Germinal center (tissue), 1 donor: ENCODE results near the gene RNF31.

Experiments used
- DNase-seq: peaks from one replicate; pipeline ENCODE4 v3.0.0; 2012; ENCODE audit warnings: mixed read lengths, low spot score

The RNF31 gene

GRCh38 chr14:24116128-24116814 lies 31.0 kb upstream of the RNF31 start:
- DNase-seq, result no peak

DNA sequence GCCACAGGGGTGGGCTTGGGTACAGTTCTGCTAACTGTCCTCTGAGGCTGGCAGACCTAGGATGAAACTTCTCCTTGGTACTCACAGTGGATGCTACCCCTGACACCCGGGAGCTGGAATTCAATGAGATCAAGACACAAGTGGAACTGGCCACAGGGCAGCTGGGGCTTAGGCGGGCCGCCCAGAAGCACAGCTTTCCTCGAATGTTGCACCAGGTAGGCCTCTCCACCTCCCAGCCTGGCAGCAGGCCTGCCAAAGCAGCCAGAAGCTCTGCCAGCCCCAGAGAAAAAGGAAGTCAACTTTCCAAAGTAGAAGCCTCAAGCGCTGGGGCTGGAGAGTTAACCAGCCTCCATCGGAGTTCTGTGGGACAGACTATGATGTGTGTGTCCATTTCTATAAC lies 30.1 kb upstream of the RNF31 start:
- DNase-seq, result no peak

GRCh38 chr14:24119691-24120090 lies 27.6 kb upstream of the RNF31 start:
- no peak for DNase-seq

GRCh38 chr14:24121210-24121609 lies 26.1 kb upstream of the RNF31 start:
- no peak for DNase-seq

- DNase-seq, result no peak
These were observed 24.9 kb upstream of the RNF31 start for GRCh38 chr14:24122416-24122815.

DNA sequence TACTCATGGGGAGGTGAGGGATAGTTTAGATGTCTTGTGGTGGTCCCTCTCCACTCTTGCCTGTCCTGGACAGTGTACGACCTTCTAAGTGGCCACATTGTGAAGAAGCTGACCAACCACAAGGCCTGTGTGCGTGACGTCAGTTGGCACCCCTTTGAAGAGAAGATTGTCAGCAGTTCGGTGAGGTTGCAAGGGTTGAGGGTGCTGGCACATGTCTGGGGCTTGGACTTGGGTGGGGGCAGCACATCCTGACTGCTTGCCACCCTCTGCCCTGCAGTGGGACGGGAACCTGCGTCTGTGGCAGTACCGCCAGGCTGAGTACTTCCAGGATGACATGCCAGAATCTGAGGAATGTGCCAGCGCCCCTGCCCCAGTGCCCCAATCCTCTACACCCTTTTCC lies 24.4 kb upstream of the RNF31 start:
- no peak for DNase-seq

GRCh38 chr14:24123424-24124417 lies 23.6 kb upstream of the RNF31 start:
- DNase-seq, result no peak

DNA sequence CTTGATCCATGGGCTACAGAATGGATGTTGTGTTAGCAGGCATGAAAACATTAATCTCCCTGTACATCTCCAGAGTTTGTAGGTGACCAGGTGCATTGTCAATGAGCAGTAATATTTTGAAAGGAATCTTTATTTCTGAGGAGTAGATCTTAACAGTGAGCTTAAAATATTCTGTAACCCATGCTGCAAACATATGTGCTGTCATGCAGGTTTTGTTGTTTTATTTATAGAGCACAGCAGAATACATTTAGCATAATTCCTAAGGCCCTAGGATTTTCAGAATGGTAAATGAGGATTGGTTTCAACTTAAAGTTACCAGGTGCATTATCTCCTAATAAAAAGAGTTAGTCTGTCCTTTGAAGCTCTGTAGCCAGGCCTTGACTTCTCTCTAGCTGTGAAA lies 20.4 kb upstream of the RNF31 start:
- DNase-seq, result no peak

DNA sequence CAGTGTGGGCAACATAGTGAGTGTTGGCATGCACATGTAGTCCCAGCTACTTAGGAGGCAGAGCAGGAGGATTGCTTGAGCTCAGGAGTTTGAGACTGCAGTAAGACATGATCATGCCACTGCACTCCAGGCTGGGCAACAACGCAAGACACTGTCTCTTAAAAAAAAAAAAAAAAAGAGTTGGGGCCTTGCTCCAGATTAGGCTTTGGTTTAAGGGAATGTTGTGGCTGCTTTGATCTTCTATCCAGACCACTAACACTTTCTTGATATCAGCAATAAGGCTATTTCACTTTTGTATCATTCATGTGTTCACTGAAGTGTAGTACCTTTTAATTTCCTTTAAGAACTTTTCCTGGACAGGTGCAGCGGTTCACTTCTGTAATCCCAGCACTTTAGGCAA lies 19.6 kb upstream of the RNF31 start:
- no peak for DNase-seq

DNA sequence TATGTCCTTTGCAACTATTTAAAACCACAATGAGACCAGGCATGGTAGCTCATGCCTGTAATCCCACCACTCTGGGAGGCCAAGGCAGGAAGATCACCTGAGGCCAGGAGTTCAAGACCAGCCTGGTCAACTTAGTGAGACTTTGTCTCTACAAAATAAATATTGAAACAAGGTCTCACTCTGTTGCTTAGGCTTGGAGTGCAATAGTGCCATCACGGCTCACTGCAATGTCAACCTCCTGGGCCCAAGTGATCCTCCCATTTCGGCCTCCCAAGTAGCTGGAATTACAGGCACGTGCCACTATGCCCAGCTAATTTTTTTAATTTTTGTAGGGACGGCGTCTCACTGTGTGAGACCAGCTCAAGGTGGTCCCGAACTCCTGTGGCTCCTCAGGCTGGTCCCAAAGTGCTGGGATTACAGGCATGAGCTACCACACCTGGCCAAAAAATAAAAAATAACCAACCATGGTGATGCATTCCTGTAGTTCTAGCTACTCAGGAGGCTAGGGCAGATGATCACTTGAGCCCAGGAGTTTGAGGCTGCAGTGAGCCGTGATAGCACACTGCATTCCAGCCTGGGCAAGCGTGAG lies 17.8 kb upstream of the RNF31 start:
- no peak for DNase-seq

DNA sequence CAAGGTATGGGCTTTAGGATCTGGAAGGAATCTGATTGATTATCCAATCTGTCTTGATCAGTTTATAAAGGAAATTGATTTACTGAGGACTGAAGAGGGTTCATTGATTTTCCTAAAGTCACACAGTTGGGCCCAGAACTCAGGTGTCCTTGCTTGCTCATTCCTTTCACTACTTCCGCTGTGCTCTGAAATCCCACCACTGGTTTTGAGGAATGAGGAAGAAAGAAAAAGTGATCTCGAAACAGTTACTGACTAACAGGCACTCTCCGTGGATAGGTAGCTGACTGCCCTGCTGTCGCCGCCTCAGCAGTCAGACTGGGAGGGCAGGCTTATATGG lies 16.9 kb upstream of the RNF31 start, which contains the start of gene FITM1:
TSS of gene FITM1 (plus strand) at position 280 of the 337 bp plus-strand sequence. CDS start 905 bp downstream, outside the sequence.
- DNase-seq, result no peak

GRCh38 chr14:24130717-24131548 lies 16.4 kb upstream of the RNF31 start:
- DNase-seq, result no peak

- DNase-seq, result no peak
These were observed 15.7 kb upstream of the RNF31 start for GRCh38 chr14:24131549-24131966.

GRCh38 chr14:24132061-24132685 lies 15.1 kb upstream of the RNF31 start:
- no peak for DNase-seq

GRCh38 chr14:24132976-24133375 lies 14.3 kb upstream of the RNF31 start:
- DNase-seq, result no peak

DNA sequence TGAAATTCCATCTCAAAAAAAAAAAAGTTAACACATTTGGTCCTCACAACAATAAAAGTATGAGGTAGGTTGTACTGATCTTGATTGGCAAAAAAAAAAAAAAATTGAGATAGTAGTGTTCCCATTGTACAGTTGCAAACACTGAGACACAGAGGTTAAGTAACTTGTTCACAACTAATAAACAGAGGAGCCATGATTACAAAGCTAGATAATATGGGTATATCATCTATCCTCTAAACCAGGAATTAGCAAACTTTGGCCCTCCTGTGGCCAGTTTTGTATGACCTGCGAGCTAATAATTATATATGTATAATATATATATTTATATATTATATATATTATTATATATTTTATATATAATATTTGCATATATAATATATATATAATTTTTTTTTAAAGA lies 13.6 kb upstream of the RNF31 start:
- no peak for DNase-seq

DNA sequence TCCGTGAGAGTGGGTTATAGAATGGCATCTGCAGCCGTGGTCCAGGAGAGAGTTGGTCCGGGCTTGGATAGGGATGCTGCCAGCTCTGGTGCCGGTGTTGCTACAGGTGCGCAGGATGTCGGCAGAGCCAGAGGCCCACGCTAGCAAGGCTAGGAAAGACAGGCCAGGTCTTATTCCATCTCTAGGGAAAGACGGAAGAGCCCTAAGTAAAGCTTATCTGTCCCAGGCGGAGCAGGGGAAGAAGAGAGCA lies 11.8 kb upstream of the RNF31 start:
- no peak for DNase-seq

GRCh38 chr14:24135834-24136683 lies 11.2 kb upstream of the RNF31 start, which contains the start of gene PSME1:
Gene PSME1, plus strand, starts transcription at chr14:24136194. Its CDS starts 69 bp downstream, at chr14:24136263.
- DNase-seq, result peak; percentile 95

DNA sequence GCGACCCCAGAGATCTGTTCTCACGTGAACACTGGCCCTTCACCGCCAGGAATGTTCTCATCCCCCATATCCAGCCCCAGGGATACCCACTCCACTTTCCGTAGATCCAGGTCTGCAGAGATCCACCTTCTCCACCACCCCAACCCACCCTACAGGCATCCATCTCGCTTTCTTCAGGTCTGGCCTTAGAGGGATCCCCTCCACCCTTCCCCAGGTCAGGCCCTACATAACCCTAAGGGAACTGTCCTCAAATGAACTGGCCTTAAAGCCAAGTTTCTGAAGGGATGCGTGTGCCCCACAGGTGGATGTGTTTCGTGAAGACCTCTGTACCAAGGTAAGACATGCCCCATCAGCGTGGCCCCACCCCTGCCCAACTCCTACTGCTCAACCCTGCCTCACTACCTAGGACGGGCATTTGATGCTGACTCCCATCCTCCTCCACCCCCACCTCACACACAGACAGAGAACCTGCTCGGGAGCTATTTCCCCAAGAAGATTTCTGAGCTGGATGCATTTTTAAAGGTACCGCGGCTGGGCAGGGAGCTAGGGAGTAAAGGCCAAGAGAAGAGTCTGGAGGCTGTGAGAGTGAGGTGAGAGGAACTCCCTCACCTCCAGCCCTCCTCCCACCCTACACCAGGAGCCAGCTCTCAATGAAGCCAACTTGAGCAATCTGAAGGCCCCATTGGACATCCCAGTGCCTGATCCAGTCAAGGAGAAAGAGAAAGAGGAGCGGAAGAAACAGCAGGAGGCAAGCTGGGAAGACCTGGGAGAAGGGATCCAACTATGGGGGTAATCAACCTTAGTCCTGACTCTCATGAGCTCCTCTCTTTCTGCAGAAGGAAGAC lies 10.4 kb upstream of the RNF31 start:
- DNase-seq, result no peak
